IgD-negative memory B cell (primary cell): Measurements from ENCODE around the gene FAM83F. TPM values are rescaled to one million over a fixed set of nuclear protein-coding genes. Genes with fewer than 3 reads are reported as not detected.

Experiments used
- polyA plus RNA-seq: library from polyadenylated mRNA; unstranded; fragments of 300-500 nt; fragmentation: Illumina TruSeq; gene quantifications from one replicate; pipeline ENCODE4 v1.2.3, GENCODE V29; 2021

FAM83F gene
- polyA plus RNA-seq, 1 donor from 2014 or later = not detected

Other genes with a start within 250 kb of the FAM83F start
- 0.23 TPM for gene ENTHD1, start 101.2 kb upstream of the FAM83F start, polyA plus RNA-seq
- gene GRAP2, start 93.9 kb upstream of the FAM83F start, polyA plus RNA-seq = 11.8 TPM
- gene TMA7B, start 34.6 kb upstream of the FAM83F start, polyA plus RNA-seq = 0.78 TPM
- 143 TPM for gene TNRC6B, start 183.0 kb downstream of the FAM83F start, polyA plus RNA-seq